Activated naive CD4-positive, alpha-beta T cell treated with anti-CD3 and anti-CD28 coated beads, Interleukin-2, amount 10 ng/mL, durations not matched to agents 7 days and 5 days (primary cell): ENCODE measurements around the gene LRPPRC.

ENCODE experiments used
- CTCF ChIA-PET: fragments of 350-600 bp; sonication (Branson Sonifier 250); formaldehyde crosslinking; loops from one replicate; lab custom pipeline; 2021; ENCODE audit warnings: antibody characterized with exemption; lab: Charles Lee
- DNase-seq: peaks from one replicate; pipeline ENCODE4 v3.0.0-alpha.2; 2020
- H3K27ac Mint-ChIP-seq: one replicate; pipeline ENCODE4 v1.8.0; 2021; ENCODE audit warnings: mild to moderate bottlenecking, moderate library complexity, mixed read lengths
- H3K27me3 Mint-ChIP-seq: one replicate; pipeline ENCODE4 v1.8.0; 2021; ENCODE audit warnings: mild to moderate bottlenecking, mixed read lengths
- H3K36me3 Mint-ChIP-seq: one replicate; pipeline ENCODE4 v1.8.0; 2021; ENCODE audit warnings: mixed read lengths
- H3K4me1 Mint-ChIP-seq: one replicate; pipeline ENCODE4 v1.8.0; 2021; ENCODE audit warnings: mixed read lengths
- H3K4me3 Mint-ChIP-seq: one replicate; pipeline ENCODE4 v1.8.0; 2021; ENCODE audit warnings: mild to moderate bottlenecking, moderate library complexity, mixed read lengths
- H3K9me3 Mint-ChIP-seq: one replicate; pipeline ENCODE4 v1.8.0; 2021; ENCODE audit warnings: mixed read lengths

Gene LRPPRC

DNA sequence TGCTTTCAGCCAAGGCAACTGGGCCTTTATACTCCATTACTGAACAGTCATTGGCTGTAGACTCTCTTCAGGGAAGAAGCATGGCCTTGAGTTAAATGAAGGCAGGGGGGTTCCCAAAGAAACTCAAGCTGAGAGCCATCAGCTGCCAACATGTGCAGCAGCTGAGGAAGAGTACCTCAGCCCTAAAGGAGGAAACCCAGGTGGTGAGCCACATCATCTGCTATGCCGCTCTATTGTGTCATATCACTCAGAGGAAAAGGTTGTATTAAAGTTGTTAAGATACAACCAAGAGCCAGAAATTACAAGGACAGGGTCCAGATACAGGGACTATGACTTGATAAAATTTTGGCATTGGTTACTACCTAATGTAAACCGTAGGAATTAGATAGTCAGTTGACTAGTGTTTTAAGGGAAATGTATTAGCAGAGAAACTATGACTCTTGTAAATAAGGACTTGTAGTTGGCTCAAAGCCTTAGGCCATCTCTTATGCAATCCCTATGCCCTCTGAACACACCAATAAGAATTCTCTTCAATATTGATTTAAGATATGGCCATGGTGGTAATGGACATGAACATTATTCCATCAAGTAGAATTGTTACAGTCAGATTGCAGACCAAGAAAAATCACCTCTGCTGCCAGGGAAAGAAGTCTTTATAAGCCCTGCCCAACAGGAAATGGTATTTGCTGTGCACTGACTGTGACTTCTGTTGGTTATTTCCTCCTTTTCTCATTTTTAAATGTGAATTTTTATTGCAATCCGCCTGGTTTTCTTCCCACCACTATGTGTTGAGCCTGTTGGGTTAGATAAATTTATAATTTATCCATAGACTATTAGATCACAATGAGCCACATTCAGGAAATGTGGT lies 9.2 kb upstream of the LRPPRC start:
- CTCF ChIA-PET, result no interaction called here

DNA sequence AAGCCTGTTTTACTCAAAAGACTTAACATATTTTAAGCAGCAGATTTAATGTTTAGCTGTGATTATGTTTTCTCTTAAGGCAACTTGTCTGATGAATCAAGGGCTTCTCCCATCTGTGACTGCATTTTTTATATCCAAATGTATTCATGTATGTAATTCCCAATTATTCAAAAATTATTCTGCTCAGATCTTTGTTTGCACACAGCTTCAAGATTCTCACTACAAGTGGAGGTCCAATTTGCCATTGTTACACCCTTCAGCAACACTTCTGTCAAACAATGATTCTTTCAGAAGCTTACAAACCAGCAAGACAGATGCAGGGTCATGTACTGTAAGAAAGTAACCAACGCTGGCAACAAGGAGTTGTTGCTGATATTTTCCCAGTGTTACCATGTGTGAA lies 5.9 kb upstream of the LRPPRC start:
- peaks cover 18% of the 10 kb centered on the region for H3K4me1 Mint-ChIP-seq
- peaks cover 12% of the 10 kb centered on the region for H3K27me3 Mint-ChIP-seq
- H3K27ac Mint-ChIP-seq, result no peak overlapping the region
- H3K4me3 Mint-ChIP-seq, result no peak overlapping the region
- CTCF ChIA-PET, result interaction anchor here (0.6 kb wide), 1 partner anchor 390 kb away, joined by 3 read pairs; no protein-coding TSS in a partner anchor
- no peaks in the 10 kb centered on the region for H3K36me3 Mint-ChIP-seq
- H3K9me3 Mint-ChIP-seq, result no peaks in the 10 kb centered on the region
- no peak for DNase-seq

More for the DNA sequence above, 9.2 kb upstream of the LRPPRC start:
- H3K27me3 Mint-ChIP-seq, result peaks cover 25% of the 10 kb centered on the region
- no peaks in the 10 kb centered on the region for H3K9me3 Mint-ChIP-seq
- peaks cover 15% of the 10 kb centered on the region for H3K4me1 Mint-ChIP-seq
- no peaks in the 10 kb centered on the region for H3K36me3 Mint-ChIP-seq
- H3K27ac Mint-ChIP-seq, result peak overlapping the region; percentile 40
- no peak overlapping the region for H3K4me3 Mint-ChIP-seq
- no peak for DNase-seq

DNA sequence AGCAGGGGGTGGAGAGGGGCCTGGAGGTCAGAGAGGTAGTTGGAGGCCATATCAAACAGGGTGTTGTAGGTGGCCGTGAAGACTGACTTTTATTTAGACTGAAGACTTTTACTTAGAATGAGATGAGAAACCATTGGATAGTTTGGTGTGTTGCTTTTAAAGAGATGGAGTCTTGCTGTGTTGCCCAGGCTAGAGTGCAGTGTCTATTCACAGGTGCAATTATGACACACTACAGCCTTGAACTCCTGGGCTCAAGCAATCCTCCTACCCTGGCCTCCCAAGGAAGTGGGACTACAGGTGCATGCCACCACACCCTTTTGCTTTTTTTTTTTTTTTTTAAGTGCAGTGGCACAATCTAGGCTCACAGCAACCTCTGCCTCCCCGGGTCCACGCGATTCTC lies 2.5 kb upstream of the LRPPRC start:
- CTCF ChIA-PET, result no interaction called here
- Mint-ChIP-seq H3K9me3 (no peaks in the 10 kb centered on the region), H3K27me3 (peaks cover 10% of the 10 kb centered on the region), H3K4me1 (peaks cover 31% of the 10 kb centered on the region), H3K27ac (no peak overlapping the region), H3K4me3 (no peak overlapping the region), H3K36me3 (peaks cover 5% of the 10 kb centered on the region)
- no peak for DNase-seq

DNA sequence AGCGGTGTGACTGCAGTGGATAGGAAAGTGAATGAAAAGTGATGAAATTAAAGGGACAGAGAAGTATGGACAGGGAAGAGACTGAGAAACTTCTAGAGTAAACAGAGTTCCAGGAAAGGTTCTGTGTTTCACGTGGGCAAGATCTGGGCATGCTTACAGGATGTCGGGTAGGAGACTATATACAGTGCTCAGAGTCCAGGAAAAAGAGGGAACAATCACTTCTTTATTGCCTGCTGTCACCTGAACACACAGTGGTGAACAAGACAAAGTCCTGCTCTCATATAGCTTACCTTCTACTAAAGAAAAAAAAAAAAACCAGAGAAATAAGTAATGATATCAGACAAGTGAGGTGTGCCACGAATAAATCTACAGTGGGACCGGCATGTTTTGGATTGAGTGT lies 2.4 kb downstream of the LRPPRC start:
- Mint-ChIP-seq H3K27me3 (no peaks in the 10 kb centered on the region), H3K4me1 (peaks cover 50% of the 10 kb centered on the region), H3K36me3 (peaks cover 30% of the 10 kb centered on the region), H3K9me3 (no peaks in the 10 kb centered on the region), H3K4me3 (no peak overlapping the region), H3K27ac (no peak overlapping the region)
- CTCF ChIA-PET, result no interaction called here
- DNase-seq, result no peak

DNA sequence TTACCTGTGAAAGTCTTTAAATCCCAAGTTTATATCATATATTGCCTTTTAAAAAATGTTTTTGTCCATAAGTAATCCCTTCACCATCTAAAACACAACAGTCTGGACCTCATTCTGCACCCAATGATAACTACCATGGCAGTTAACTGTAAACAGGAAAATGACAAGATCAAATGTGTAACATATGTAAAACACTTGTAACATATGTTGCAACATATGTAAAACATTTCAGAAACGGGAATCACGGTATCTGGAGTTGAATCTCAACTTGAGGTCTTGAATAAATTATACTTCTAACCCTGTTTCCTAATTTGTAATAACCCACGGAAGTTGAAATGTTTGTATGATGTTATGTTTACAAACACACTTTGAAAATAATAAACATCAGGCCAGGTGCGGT lies 6.2 kb downstream of the LRPPRC start:
- Mint-ChIP-seq H3K4me1 (peaks cover 35% of the 10 kb centered on the region), H3K4me3 (no peak overlapping the region), H3K9me3 (no peaks in the 10 kb centered on the region), H3K27me3 (no peaks in the 10 kb centered on the region), H3K36me3 (peaks cover 43% of the 10 kb centered on the region), H3K27ac (no peak overlapping the region)
- DNase-seq, result no peak
- CTCF ChIA-PET, result no interaction called here

DNA sequence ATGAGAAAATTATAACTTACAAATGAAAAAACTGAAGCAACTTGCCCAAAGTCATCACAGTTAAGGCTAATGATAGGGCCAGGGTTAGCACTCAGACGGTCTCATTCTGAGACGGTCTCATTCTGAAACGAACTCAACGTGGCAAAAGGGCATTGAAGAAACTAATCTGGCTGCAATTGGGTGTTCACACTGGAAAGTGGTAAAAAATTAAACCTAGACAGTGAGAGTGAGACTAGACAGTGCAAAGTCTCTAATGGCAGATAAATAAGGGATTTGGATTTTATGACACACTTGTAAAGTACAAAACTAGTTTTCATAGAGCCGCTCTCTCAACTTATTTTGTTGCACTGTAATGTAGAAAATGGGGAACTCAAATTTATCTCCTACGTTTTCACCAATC lies 9.2 kb downstream of the LRPPRC start:
- H3K36me3 Mint-ChIP-seq, result peaks cover 28% of the 10 kb centered on the region
- H3K4me1 Mint-ChIP-seq, result peaks cover 10% of the 10 kb centered on the region
- H3K9me3 Mint-ChIP-seq, result no peaks in the 10 kb centered on the region
- H3K27me3 Mint-ChIP-seq, result no peaks in the 10 kb centered on the region
- DNase-seq, result no peak
- no peak overlapping the region for H3K4me3 Mint-ChIP-seq
- CTCF ChIA-PET, result no interaction called here
- H3K27ac Mint-ChIP-seq, result no peak overlapping the region

DNA sequence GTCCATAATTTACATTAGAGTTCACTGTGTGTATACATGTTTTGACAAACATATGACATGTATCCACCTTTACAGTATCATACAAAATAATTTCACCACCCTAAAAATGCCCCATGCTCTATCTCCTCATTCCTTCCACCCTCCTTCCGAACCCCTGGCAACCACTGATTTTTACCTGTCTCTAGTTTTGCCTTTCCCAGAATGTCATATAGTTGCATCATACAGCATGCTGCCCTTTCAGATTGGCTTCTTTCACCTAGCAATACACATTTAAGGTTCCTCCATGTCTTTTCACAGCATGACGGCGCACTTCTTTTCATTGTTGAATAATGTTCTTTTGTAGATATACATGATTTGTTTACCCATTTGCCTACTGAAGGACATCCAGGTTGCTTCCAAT lies 10.4 kb downstream of the LRPPRC start:
- DNase-seq, result no peak
- H3K27me3 Mint-ChIP-seq, result no peaks in the 10 kb centered on the region
- peaks cover 6% of the 10 kb centered on the region for H3K4me1 Mint-ChIP-seq
- no peak overlapping the region for H3K4me3 Mint-ChIP-seq
- H3K36me3 Mint-ChIP-seq, result peaks cover 28% of the 10 kb centered on the region
- no peaks in the 10 kb centered on the region for H3K9me3 Mint-ChIP-seq
- CTCF ChIA-PET, result interaction anchor here (0.6 kb wide), 1 partner anchor 23 kb away, joined by 3 read pairs; no protein-coding TSS in a partner anchor
- no peak overlapping the region for H3K27ac Mint-ChIP-seq

DNA sequence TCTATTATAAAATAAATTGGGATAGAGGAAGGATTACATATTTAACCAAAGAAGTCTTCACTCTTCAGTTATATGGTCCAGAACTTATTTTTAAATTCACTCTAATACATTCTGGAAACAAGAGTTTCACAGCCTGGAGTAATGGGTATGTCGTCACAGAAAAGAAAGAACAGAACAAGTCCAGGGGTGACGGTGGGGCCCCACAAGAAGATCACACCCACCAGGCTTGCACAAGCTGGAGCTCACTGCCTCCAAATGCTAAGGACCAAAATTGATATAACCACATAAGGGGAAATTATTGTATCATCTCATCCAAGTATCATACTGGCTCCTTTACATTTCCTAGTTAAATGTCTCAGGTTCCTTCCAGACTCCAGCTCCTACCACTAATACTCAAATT lies 11.3 kb downstream of the LRPPRC start:
- Mint-ChIP-seq H3K36me3 (peaks cover 30% of the 10 kb centered on the region), H3K4me3 (no peak overlapping the region), H3K27ac (no peak overlapping the region), H3K27me3 (no peaks in the 10 kb centered on the region), H3K9me3 (no peaks in the 10 kb centered on the region), H3K4me1 (peaks cover 3% of the 10 kb centered on the region)
- CTCF ChIA-PET, result interaction anchor here (0.6 kb wide), 1 partner anchor 9 kb away, joined by 3 read pairs; no protein-coding TSS in a partner anchor
- no peak for DNase-seq

DNA sequence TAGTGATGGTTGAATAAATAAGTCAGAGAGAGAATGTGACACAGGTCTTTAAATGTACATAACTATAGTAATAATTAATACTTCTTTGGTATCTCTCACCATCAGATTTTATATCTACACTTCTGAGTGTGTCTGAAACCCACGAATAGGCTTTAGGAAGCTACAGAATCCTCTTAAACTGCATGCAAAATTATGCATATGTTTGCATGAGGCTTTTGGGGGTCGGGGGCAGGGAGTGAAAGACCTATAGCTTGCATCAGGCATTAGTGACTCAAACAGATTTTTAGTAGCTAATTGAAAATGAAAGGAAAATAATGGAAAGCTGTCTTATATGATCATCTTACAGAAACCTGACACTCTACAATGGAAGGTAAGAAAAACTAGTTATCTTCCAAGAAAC lies 14.9 kb downstream of the LRPPRC start:
- no peaks in the 10 kb centered on the region for H3K27me3 Mint-ChIP-seq
- no peak for DNase-seq
- H3K36me3 Mint-ChIP-seq, result peaks cover 31% of the 10 kb centered on the region
- H3K27ac Mint-ChIP-seq, result no peak overlapping the region
- no peak overlapping the region for H3K4me3 Mint-ChIP-seq
- peaks cover 3% of the 10 kb centered on the region for H3K4me1 Mint-ChIP-seq
- no peaks in the 10 kb centered on the region for H3K9me3 Mint-ChIP-seq
- CTCF ChIA-PET, result no interaction called here

DNA sequence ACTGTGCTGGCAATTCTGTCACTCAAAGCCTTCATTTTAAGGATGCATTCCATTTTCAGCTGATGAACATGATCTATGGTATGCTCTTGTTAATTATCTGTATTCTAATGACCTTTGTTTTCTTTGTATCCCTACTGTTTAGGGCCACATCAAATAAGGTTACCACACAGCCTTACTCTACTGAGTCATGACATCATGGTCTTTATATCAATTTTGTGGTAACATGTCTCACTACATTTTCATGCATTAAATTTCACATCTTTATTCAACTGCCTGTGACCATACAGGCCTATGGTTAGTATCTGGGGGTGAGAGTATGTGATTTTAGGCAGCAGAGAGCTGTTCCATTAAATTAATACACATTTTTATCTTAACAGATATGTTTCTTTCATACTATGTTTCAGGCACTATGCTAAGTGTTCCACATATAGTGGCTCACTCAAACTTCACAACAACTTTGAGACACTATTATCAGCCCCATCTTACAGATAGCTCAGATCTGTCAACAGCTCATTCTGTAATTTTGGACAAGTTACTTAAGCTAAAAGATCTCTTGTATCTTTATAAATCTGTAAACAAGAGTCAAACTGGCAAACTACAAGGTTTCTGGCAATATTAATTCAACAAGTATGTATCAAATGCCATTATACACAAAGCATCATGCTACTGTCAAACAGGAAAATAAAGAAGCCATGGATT lies 18.0 kb downstream of the LRPPRC start:
- no peak for DNase-seq
- H3K27me3 Mint-ChIP-seq, result no peaks in the 10 kb centered on the region
- no peak overlapping the region for H3K4me3 Mint-ChIP-seq
- H3K36me3 Mint-ChIP-seq, result peaks cover 42% of the 10 kb centered on the region
- H3K27ac Mint-ChIP-seq, result no peak overlapping the region
- H3K4me1 Mint-ChIP-seq, result no peaks in the 10 kb centered on the region
- CTCF ChIA-PET, result no interaction called here
- no peaks in the 10 kb centered on the region for H3K9me3 Mint-ChIP-seq

DNA sequence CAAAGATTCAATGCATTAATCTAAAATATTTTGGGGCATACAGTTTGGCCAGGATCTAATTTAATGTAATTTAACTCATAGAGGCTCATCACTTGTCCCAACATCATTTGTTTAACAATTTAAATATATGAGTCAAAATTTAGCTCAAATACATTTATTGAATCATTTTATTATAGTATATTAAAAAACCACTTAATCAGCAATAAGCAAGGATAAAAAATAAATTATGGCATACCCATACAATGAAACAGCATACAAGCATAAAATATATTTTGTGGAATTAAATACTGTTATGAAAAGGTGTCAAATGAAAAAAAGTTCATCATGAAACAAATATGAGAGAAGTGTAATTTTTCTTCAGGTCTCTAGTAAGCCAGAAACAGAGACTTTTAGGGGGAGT lies 34.9 kb downstream of the LRPPRC start:
- Mint-ChIP-seq H3K4me3 (no peak overlapping the region), H3K36me3 (peaks cover 48% of the 10 kb centered on the region), H3K27ac (no peak overlapping the region), H3K4me1 (peaks cover 3% of the 10 kb centered on the region), H3K27me3 (no peaks in the 10 kb centered on the region), H3K9me3 (no peaks in the 10 kb centered on the region)
- CTCF ChIA-PET, result no interaction called here
- no peak for DNase-seq

DNA sequence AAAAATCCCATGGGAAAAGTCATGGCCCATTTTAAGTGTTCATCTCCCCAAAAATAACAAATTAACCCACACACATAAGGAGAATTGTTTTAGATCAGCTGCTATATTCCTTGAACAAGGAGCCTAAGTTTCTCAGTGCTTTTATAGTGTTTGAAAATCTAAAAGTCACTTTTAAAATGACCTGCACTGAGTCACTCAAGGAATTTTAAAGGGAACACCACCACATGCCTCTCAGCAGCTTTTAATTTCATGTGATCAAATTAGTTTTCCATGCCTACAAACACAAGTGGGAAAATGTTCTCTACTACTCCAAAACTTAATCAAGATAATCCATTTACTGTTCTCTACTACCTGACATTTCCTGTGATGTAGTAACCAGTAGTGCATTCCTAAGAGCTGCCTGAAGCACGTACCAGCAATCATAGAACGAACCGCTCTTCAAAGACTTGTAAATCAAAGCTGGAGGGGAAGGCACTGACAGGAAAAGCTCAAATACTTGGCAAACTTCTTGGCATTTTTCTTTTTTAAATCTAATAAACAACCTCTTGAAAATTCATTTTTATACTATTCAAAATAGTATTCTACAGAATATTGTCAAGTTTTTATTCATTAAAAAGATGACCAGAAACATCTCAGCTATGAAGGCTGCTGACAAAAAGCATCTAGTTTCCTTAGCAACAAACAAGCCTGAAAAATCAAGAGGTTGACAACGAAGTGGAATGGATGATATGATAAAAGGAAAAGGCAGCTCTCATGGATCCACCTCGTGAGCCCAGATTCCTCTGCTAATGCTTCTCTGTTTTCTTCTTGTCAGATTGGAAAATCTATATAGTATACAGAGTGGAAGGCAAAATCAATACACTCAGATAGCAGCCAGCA lies 37.2 kb downstream of the LRPPRC start:
- CTCF ChIA-PET, result no interaction called here
- H3K4me1 Mint-ChIP-seq, result peaks cover 3% of the 10 kb centered on the region

DNA sequence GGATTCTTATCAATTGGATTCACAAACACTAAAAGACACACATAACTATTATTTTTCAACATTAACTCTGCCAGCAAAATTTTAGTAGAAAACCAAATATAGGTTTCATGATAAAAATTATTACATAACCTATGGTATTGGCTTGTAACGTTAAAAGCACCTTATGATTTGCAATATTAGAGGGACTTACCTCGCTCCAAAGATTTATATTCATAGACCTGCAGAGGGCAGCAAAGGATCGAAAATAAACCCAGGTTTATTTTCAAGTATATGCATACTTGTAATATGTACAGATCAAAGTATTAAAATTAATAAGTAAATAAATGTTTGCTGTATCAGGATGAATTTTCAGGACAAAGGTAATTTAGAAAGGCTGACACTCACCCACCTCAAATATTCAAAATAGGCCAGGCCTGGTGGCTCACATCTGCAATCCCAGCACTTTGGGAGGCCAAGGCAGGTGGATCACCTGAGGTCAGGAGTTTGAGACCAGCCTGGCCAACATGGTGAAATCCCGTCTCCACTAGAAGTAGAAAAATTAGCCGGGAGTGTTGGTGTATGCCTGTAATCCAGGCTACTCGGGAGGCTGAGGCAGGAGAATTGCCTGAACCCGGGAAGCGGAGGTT lies 45.3 kb downstream of the LRPPRC start:
- H3K27ac Mint-ChIP-seq, result no peak overlapping the region
- peaks cover 42% of the 10 kb centered on the region for H3K36me3 Mint-ChIP-seq
- peak; percentile 22 for DNase-seq
- H3K27me3 Mint-ChIP-seq, result no peaks in the 10 kb centered on the region
- no peak overlapping the region for H3K4me3 Mint-ChIP-seq
- no peaks in the 10 kb centered on the region for H3K4me1 Mint-ChIP-seq
- H3K9me3 Mint-ChIP-seq, result no peaks in the 10 kb centered on the region
- CTCF ChIA-PET, result interaction anchor here (0.8 to 1.2 kb wide), 2 partner anchors 26 to 131 kb away, joined by 3 read pairs; no protein-coding TSS in a partner anchor

More for the DNA sequence above, 37.2 kb downstream of the LRPPRC start:
- Mint-ChIP-seq H3K9me3 (no peaks in the 10 kb centered on the region), H3K27ac (no peak overlapping the region), H3K27me3 (no peaks in the 10 kb centered on the region), H3K36me3 (peaks cover 51% of the 10 kb centered on the region), H3K4me3 (no peak overlapping the region)
- DNase-seq, result no peak
